ENCODE measurements around the gene SERPINB1. TPM values are rescaled to one million over a fixed set of nuclear protein-coding genes. Genes with fewer than 3 reads are reported as not detected.
"Not testable (repeated sequence)": the region's sequence is repeated elsewhere in the genome, so short reads cannot be mapped to it uniquely, and the experiment has no call there.

SERPINB1 gene
- total RNA-seq, 1 donor from 2014 or later = 62.0 TPM

- DNase-seq (ENCODE audit: low spot score) = no peak
Measured at GRCh38 chr6:2818593-2818992, 23.1 kb downstream of the SERPINB1 start.

- DNase-seq (ENCODE audit: low spot score) = no peak
Measured at GRCh38 chr6:2817903-2818443, 23.7 kb downstream of the SERPINB1 start.

- no peak for DNase-seq (ENCODE audit: low spot score)
Measured at GRCh38 chr6:2816158-2816557, 25.5 kb downstream of the SERPINB1 start.

DNA sequence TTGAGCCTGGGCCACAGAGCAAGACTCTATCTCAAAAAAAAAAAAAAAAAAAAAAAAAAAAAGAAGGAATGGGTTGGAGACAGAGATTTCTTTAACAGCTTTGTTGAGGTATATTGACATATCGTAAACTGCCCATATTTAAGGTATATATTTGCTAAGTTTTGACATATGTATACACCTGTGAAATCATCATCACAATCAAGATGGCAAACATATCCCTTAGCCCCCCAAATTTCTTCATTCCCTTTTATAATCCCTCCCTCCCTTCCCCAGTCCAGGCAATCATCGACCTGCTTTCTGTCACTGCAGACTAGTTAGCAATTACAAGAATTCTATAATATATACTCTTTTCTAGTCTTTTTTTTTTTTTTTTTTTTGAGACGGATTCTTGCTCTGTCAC lies 29.0 kb downstream of the SERPINB1 start:
- DNase-seq (ENCODE audit: low spot score) = no peak

DNA sequence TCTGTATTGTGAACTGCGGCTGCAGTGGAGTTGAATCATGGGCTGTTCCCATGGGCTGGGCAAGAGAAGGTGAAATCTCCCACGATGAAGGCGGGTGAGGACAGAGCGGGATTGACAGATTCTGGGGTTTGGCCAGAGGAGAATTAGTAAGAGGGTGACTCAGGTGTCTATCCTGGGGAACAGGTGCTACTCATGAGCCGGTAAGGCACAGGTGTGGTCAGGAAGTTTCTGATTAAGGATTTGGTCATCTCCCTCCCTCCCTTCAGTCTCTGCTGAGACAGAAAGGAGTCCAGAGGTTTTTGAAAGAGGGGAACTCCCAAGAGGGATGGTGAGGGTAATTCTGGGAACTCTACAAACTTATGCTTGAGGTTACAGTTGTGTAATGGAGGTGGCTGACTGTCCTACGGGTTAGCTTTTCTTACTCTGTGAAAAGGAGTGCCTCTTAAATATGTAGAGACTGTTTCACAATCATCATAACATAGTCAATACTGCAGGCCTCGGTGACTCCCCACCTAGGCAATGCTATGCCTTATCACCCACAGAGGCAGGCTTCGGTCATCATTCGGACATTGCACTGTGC lies 31.5 kb downstream of the SERPINB1 start:
- DNase-seq (ENCODE audit: low spot score) = no peak

DNA sequence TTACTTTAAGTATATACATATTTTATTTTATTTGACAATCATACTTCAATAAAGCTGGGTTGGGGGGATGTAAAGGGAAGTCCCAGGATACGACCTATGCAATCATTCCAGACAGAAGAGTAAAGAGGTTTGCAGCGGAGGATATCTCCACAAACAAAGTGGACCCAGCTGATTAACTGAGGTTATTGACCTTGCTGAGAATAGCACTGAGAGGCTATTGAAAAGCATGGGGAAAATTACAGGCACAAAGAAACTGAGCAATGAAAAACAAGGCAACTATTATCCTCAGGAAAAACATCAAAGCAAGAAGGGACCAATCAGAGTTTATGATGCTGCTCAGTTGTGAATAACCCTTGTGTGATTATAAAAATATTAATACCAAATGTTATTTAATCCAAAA lies 32.6 kb downstream of the SERPINB1 start:
- no peak for DNase-seq (ENCODE audit: low spot score)

DNA sequence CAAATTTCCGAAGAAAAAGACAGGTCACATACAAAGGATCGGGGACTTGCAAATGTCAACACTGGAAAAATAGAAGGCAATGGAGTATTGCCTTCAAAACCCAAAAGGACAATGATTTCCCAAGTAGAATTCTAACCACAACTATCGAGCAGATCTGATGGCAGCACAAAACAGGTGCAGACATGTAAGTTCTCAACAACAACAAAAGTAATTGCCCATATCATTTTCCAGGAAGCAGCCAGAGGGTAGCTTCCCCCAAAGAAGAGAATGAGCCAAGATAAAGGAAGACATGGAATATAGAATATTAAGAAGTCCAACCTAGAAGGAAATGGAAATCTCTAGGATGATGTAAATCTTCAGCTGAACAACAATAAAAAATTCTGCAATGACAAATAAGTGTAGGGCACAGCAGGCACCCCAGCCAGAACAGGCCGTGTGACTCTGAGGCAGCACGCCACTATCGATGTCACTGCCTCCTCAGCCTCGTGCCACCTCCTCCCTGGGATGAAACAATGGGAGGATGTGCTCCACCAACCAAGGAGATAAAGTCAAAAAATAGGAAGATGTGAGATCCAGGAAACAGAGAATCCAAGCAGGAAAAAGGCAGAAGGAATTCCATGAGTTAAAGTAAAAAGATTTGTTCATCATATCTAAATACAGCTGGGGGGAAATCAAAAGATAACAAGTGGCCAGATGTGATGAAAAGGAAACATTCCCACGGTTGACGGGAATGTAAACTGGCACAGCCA lies 34.1 kb downstream of the SERPINB1 start:
- no peak for DNase-seq (ENCODE audit: low spot score)

DNA sequence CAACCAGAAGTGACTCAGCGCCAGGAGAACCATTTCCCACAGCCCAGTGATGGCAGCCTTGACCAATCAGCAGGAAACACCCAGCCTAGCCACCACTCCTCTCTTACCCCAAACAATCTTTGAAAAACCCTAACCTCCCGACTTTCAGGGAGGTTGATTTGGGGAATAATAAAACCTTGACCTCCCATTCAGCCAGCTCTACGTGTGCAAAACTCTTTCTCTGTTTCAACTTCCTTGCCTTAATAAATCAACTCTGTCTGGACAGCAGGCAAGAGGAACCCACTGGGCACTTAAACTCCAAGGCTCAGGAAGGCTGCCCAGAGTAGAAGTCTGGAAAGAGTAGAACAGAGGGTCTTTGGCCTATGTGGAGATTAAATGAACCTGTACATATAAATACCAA lies 35.0 kb downstream of the SERPINB1 start:
- no peak for DNase-seq (ENCODE audit: low spot score)

DNA sequence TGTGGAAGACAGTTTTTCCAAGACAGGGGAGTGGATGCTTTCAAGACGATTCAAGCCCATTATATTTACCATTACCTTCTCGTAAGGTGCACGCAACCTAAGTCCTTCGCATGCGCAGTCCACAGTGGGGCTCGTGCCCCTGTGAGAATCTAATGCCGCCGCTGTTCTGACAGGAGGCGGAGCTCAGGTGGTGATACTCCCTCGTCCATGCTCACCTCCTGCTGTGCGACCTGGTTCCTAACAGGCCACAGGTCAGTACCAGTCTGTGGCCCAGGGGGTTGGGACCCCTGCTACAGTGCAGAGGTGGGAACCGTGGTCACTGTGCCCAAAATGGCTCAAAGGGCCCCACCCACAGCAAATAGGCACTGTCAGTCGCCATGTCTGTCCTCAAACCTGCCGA lies 36.6 kb downstream of the SERPINB1 start:
- no peak for DNase-seq (ENCODE audit: low spot score)

DNA sequence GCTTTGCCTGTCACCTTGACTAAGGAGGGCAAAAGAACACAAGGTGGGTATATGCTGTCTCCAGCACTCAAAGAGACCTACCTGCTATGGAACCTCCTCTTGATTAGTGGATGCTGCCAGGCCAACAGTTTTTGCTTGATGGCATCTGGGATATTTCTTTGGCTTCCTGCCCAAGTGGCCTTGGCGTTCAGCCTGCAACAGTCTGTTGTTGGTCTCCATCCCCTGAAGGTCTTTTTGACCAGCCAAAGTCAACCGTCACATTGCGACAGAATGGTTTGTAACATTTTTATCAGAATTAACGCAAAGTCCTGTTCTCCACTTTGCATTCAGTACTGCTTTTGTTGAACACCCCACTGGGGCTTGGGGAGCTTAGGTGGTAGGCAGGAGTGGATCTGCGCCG lies 37.1 kb downstream of the SERPINB1 start:
- no peak for DNase-seq (ENCODE audit: low spot score)

DNA sequence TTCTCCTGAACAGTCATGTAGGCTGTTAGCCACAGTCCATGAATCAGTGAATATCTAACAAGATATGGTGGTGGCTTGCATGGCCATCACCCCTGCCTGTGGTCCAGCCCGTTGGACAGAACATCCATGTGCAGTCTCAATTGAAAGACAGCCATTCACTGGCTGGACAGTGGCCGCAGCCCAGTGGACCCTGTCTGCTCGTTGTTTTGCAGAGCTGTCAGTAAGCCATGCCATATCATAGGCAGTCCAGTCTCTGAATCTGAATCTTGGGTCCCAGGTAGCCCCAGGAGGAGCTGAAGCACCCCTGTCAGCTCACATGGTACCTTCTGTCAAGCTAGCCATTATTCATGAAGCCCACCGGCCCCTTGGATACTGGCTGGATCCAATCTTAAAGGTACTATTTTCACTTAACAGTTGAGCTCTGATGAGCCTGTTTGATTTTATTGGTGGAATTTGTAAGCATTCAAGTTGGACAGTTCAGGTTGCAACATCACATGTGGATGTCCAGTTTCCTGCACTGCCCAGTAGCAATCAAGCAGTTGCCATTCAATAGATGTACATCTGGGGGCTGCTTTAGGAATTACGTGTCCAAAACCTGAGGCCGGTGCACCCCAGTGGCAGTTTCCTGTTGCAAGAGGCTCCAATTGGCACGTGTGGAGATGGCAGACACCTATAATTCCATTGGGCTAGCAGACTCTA lies 37.8 kb downstream of the SERPINB1 start:
- no peak for DNase-seq (ENCODE audit: low spot score)

GRCh38 chr6:2802521-2803060 lies 39.1 kb downstream of the SERPINB1 start:
- no peak for DNase-seq (ENCODE audit: low spot score)

DNA sequence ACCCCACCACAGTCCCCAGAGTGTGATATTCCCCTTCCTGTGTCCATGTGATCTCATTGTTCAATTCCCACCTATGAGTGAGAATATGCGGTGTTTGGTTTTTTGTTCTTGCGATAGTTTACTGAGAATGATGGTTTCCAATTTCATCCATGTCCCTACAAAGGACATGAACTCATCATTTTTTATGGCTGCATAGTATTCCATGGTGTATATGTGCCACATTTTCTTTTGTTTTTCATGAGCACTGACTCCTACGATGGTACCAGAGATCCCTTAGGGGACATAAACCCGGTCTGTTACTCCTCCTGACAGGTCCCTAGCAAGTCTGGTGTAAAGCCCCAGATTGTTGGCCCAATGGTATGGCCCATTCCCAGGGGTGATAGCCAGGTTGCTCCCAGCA lies 40.0 kb downstream of the SERPINB1 start:
- DNase-seq (ENCODE audit: low spot score) = not testable (repeated sequence)

GRCh38 chr6:2800552-2801316 lies 40.9 kb downstream of the SERPINB1 start:
- no peak for DNase-seq (ENCODE audit: low spot score)

DNA sequence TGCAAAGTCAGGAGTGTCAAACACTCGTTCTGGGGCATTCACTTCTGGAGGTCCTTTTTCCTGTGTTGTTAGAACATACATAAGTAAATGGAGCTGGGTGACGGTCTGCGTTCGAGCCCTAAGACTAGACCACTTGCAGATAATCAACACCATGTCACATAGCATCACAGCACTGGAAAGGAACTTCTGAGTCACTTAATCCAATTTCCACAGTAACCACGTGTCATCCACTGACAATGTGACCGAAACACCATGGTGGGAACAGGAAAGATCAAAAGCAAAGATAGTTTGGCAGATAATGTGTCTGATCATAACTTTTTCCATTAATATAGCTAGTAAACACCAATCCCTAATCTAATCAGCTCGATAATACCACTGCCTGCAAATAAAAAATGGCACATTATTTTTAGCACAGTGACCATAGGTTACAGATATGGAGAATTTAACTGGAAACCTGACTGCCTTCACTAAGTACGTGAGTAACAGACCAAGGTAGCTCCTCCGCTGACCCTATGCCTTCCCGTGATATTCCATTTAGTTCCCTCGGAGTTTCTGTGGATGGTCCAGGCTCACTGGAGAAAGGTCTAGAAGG lies 41.6 kb downstream of the SERPINB1 start:
- no peak for DNase-seq (ENCODE audit: low spot score)

DNA sequence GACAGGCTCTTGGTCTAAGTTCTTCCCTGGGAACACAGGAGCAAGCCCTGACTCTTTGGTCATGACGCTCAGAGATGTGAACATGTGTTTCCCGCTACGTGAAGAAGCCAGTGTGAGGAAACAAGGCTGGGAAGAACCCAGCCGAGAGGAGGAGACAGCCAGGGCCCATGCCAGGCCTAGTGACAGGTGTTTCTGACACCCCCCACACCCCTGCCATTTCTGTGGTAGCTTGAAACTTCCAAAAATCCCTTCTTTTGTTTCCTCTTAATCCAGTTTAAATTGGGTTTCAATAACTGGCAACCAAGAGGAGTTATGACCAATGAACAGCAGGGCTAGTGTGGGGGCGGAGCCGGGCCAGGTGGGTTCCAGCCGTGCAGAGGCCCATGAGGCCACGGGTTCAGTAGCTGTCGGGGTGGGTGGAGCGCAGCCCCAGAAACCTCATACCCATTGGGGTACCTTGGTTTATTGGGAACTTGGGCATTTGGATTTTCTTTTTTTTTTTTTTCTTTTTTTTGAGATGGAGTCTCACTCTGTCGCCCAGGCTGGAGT lies 43.0 kb downstream of the SERPINB1 start:
- no peak for DNase-seq (ENCODE audit: low spot score)

DNA sequence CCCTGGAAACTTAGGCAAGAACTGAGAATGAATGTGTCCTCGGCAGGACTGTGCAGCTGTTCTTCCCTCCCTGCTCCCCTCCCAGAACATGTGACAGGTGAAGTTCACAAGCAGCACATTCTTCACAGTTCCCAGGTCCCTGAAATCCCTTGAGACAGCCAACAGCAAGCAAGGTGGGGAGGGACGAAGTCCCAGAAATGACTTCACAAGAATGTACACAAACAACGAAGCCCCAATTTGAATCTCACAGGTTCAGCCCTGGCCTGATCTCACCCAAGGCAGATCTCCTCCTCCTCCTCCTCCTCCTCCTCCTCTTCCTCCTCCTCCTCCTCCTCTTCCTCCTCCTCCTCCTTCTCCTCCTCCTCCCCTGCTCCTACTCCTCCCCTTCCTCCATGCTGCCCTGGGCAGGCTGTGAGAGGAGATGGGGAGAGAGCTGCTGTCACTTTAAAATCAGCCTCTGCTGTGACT lies 44.1 kb downstream of the SERPINB1 start:
- DNase-seq (ENCODE audit: low spot score) = peak; percentile 21

DNA sequence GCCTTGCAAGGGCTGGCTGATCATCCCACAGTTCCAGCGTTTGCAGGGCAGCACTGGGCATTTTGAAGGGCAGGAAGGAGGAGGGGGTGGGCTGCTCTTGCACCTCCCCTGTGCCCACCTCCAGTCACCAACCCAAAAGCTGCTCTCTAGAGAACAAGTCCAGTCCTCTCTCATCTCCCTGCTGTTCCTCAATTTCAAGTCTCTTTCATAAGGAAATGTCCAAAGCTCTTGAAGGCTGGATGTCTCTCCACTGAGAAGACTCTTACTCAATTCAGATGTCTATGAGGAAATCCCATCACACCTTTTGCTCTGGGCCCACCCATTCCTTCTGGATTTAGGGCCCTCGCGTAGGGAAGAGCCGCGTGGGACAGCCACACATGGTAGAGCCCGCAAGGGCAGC lies 44.8 kb downstream of the SERPINB1 start:
- no peak for DNase-seq (ENCODE audit: low spot score)

DNA sequence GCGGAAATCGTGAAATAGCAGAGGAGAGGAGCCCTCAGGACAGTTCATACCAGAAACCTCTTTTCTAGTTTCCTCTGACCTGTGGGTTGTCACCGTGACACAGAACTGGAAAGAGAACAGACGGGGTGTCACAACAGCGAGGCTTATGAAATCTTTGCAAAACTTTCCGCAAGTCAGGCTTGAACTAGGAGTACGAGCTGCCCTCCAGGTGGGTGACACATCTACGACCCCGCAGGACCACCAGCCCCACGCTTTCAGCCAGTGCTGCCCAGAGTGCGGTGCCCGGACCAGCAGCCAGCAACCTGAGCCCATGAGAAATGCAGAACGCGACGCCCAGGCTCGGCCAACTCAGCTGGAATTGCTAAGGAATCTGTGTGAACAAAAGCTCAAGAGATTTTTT lies 45.7 kb downstream of the SERPINB1 start:
- no peak for DNase-seq (ENCODE audit: low spot score)

DNA sequence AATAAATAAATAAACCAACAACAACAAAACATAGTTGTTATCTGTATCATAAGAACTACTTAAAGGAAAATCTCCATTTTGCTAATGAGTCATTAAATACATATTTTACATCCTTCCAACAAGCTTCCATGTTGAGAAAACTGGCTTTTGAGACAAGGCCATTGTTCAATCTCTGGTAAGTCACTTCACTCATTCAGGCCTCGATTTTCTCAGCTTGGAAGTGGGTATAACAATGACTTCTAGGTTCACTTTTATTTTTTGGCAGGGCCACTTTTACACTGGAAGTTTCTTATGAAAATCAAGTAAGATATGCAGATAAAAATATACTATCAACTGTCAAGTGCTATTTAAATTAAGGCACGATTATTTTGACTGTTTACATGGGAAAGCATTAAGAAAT lies 46.5 kb downstream of the SERPINB1 start:
- no peak for DNase-seq (ENCODE audit: low spot score)

GRCh38 chr6:2794171-2794730 lies 47.4 kb downstream of the SERPINB1 start:
- DNase-seq (ENCODE audit: low spot score) = no peak
